IMR-90 (cell line): ENCODE measurements around the gene LSM14A.

Experiments used
- CHD1 ChIP-seq: IDR thresholded peaks from 2 replicates; pipeline ENCODE4 v1.6.1; 2012; ENCODE audit warnings: low read depth, low read length, improper control_type of control experiment
- MAFK ChIP-seq: IDR thresholded peaks from 2 replicates; pipeline ENCODE4 v1.6.1; 2012; ENCODE audit warnings: low read depth, low read length, improper control_type of control experiment
- NFE2L2 ChIP-seq: fragments of 150-350 bp; IDR thresholded peaks from 2 replicates; pipeline ENCODE4 v1.6.1; 2016; ENCODE audit warnings: low read depth, mild to moderate bottlenecking, low read length
- POLR2A ChIP-seq: IDR thresholded peaks from 2 replicates; pipeline ENCODE4 v1.6.1; 2012; ENCODE audit warnings: mild to moderate bottlenecking, low read depth, low read length
- RAD21 ChIP-seq: IDR thresholded peaks from 2 replicates; pipeline ENCODE4 v1.6.1; 2012; ENCODE audit warnings: low read length, improper control_type of control experiment
- RFX5 ChIP-seq: IDR thresholded peaks from 2 replicates; pipeline ENCODE4 v1.8.0; 2012; ENCODE audit warnings: low read depth, mild to moderate bottlenecking, low read length, moderate library complexity
- SMC3 ChIP-seq: fragments of 150-350 bp; IDR thresholded peaks from 2 replicates; pipeline ENCODE4 v1.6.1; 2016; ENCODE audit warnings: low read depth, mild to moderate bottlenecking, antibody characterized with exemption, low read length, moderate library complexity
- TF ChIP-seq, protein P1 (sequence below): conservative IDR thresholded peaks from 2 replicates; pipeline ENCODE4 v1.5.1; 2012; ENCODE audit warnings: mild to moderate bottlenecking, low read depth, low read length, improper control_type of control experiment
- TF ChIP-seq, protein P2 (sequence below): fragments of 150-350 bp; IDR thresholded peaks from 2 replicates; pipeline ENCODE4 v1.6.1; 2017; ENCODE audit warnings: mild to moderate bottlenecking, antibody characterized with exemption, low read length, low read depth

DNA sequence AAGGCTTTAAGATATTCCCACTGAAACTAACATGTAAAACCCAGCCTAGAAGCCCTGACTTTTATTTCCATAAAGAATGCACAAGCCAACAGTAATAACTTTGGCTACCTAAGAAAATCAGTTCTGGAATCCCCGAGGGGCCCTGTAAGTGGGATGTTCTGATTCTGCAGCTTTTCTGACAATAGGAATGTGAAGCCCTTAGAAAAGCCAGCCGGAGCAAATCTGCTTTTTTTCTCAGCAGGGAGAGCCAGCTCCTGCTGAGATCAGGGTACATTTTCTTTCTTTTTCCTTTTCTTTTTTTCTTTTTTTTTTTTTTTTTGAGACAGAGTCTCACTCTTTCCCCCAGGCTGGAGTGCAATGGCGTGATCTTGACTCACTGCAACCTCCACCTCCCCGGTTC is 74.0 kb downstream of the LSM14A start:
- TF ChIP-seq, protein P1, sequence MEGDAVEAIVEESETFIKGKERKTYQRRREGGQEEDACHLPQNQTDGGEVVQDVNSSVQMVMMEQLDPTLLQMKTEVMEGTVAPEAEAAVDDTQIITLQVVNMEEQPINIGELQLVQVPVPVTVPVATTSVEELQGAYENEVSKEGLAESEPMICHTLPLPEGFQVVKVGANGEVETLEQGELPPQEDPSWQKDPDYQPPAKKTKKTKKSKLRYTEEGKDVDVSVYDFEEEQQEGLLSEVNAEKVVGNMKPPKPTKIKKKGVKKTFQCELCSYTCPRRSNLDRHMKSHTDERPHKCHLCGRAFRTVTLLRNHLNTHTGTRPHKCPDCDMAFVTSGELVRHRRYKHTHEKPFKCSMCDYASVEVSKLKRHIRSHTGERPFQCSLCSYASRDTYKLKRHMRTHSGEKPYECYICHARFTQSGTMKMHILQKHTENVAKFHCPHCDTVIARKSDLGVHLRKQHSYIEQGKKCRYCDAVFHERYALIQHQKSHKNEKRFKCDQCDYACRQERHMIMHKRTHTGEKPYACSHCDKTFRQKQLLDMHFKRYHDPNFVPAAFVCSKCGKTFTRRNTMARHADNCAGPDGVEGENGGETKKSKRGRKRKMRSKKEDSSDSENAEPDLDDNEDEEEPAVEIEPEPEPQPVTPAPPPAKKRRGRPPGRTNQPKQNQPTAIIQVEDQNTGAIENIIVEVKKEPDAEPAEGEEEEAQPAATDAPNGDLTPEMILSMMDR: no peak
- no peak for TF ChIP-seq RAD21
- no peak for TF ChIP-seq NFE2L2
- no peak for TF ChIP-seq RFX5
- TF ChIP-seq, protein P2, sequence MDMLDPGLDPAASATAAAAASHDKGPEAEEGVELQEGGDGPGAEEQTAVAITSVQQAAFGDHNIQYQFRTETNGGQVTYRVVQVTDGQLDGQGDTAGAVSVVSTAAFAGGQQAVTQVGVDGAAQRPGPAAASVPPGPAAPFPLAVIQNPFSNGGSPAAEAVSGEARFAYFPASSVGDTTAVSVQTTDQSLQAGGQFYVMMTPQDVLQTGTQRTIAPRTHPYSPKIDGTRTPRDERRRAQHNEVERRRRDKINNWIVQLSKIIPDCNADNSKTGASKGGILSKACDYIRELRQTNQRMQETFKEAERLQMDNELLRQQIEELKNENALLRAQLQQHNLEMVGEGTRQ: no peak
- TF ChIP-seq CHD1: no peak
- TF ChIP-seq MAFK: no peak
- no peak for TF ChIP-seq POLR2A
- TF ChIP-seq SMC3: no peak
